Osteoblast (primary cell): ENCODE data around the gene C4orf50. TPM values are rescaled to one million over a fixed set of nuclear protein-coding genes. Genes with fewer than 3 reads are reported as not detected.

Source experiments
- DNase-seq: peaks from one replicate; pipeline ENCODE4 v3.0.0; 2011; ENCODE audit warnings: low spot score, mixed read lengths; ENCODE audit not compliant: insufficient read length; ENCODE audit errors: missing footprints
- H2AFZ ChIP-seq: 2 replicates; pipeline ENCODE4 v1.6.0; 2011; ENCODE audit warnings: mild to moderate bottlenecking, low read length
- H3K27ac ChIP-seq: 2 replicates; pipeline ENCODE4 v1.5.1; 2011; ENCODE audit warnings: mild to moderate bottlenecking, low read depth, low read length, moderate library complexity
- H3K27me3 ChIP-seq: 2 replicates; pipeline ENCODE4 v1.6.0; 2012; ENCODE audit warnings: mild to moderate bottlenecking, control low read depth, inconsistent platforms, low read length, moderate library complexity; ENCODE audit not compliant: insufficient read depth
- H3K36me3 ChIP-seq: 2 replicates; pipeline ENCODE4 v1.5.1; 2011; ENCODE audit warnings: mild to moderate bottlenecking, low read length, control low read depth, moderate library complexity; ENCODE audit not compliant: insufficient read depth
- H3K4me1 ChIP-seq: 2 replicates; pipeline ENCODE4 v1.5.1; 2011; ENCODE audit warnings: mild to moderate bottlenecking, low read length, control low read depth, moderate library complexity; ENCODE audit not compliant: insufficient read depth
- H3K4me2 ChIP-seq: 2 replicates; pipeline ENCODE4 v1.6.0; 2011; ENCODE audit warnings: mild to moderate bottlenecking, low read length; ENCODE audit not compliant: insufficient read depth
- H3K4me3 ChIP-seq: fragments of 200-600 bp; sonication (generic); 3 replicates; pipeline ENCODE4 v1.5.1; 2012; ENCODE audit warnings: mild to moderate bottlenecking, low read length, inconsistent platforms; ENCODE audit not compliant: insufficient read depth
- H3K79me2 ChIP-seq: 2 replicates; pipeline ENCODE4 v1.6.0; 2012; ENCODE audit warnings: mild to moderate bottlenecking, low read length, control low read depth, inconsistent platforms; ENCODE audit not compliant: insufficient read depth
- H3K9me3 ChIP-seq: 2 replicates; pipeline ENCODE4 v1.5.1; 2011; ENCODE audit warnings: low read depth, low read length, control low read depth
- H4K20me1 ChIP-seq: 2 replicates; pipeline ENCODE4 v1.6.0; 2012; ENCODE audit warnings: mild to moderate bottlenecking, low read length, control low read depth; ENCODE audit not compliant: insufficient read depth
- total RNA-seq: library from RNA; depleted of rRNA; stranded (reverse); fragments of >200 nt; gene quantifications from 2 replicates; pipeline ENCODE4 v1.2.3, GENCODE V29; 2012
- TF ChIP-seq, protein P1 (sequence below): IDR thresholded peaks from 2 replicates; pipeline ENCODE4 v1.5.1; 2011; ENCODE audit warnings: mild to moderate bottlenecking, low read depth, low read length, moderate library complexity; ENCODE audit errors: extremely low read depth

Gene C4orf50
- total RNA-seq, 1 donor, result not detected

DNA sequence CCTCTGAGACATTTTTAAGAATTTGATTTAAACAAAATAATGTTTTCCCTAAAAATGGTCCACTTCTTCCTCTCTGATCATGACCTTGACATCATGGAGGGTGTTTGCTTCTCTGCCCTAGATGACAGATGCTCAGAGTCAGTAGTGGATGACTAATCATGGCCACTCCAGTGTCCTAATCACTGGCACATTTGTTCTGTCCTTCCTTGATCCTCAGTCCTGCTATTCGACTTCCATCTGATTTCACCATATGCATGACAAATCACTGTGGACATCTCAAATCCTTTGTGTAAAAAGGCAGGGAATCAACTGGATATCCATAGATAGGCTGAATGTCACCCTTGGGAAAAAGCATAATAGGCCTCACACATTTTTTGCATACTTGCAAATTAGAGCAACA lies 134.3 kb downstream of the C4orf50 start:
- H3K27ac ChIP-seq, result no peak overlapping the region
- TF ChIP-seq, protein P1, sequence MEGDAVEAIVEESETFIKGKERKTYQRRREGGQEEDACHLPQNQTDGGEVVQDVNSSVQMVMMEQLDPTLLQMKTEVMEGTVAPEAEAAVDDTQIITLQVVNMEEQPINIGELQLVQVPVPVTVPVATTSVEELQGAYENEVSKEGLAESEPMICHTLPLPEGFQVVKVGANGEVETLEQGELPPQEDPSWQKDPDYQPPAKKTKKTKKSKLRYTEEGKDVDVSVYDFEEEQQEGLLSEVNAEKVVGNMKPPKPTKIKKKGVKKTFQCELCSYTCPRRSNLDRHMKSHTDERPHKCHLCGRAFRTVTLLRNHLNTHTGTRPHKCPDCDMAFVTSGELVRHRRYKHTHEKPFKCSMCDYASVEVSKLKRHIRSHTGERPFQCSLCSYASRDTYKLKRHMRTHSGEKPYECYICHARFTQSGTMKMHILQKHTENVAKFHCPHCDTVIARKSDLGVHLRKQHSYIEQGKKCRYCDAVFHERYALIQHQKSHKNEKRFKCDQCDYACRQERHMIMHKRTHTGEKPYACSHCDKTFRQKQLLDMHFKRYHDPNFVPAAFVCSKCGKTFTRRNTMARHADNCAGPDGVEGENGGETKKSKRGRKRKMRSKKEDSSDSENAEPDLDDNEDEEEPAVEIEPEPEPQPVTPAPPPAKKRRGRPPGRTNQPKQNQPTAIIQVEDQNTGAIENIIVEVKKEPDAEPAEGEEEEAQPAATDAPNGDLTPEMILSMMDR, result no peak
- no peak for DNase-seq
- no peaks in the 10 kb centered on the region for H3K79me2 ChIP-seq
- H3K4me2 ChIP-seq, result no peak overlapping the region
- H3K36me3 ChIP-seq, result no peaks in the 10 kb centered on the region
- no peaks in the 10 kb centered on the region for H3K4me1 ChIP-seq
- H3K27me3 ChIP-seq, result peaks cover 12% of the 10 kb centered on the region
- H4K20me1 ChIP-seq, result no peaks in the 10 kb centered on the region
- H3K9me3 ChIP-seq, result no peaks in the 10 kb centered on the region
- no peak overlapping the region for H2AFZ ChIP-seq
- no peak overlapping the region for H3K4me3 ChIP-seq

DNA sequence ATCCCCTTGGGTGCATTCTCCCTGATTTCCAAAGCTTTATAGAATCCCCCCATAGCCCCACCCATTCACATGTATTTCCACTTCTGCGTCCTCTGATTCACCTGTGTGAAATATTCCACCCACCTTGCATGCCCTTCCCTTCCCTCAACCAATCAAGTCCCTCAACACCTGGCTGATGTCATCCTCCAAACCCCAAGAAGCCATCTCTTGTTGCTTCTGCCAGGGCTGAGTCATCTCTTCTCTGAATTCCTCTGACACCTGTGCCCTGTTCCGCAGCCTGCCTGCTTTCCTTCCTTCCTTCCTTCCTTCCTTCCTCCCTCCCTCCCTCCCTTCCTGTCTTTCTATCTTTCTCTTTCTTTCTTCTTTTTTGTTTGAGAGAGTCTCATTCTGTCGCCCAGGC lies 135.3 kb downstream of the C4orf50 start:
- H3K27me3 ChIP-seq, result peaks cover 12% of the 10 kb centered on the region
- no peak for DNase-seq
- H3K4me2 ChIP-seq, result no peak overlapping the region
- H3K27ac ChIP-seq, result no peak overlapping the region
- no peaks in the 10 kb centered on the region for H3K79me2 ChIP-seq
- H2AFZ ChIP-seq, result no peak overlapping the region
- H3K36me3 ChIP-seq, result no peaks in the 10 kb centered on the region
- no peaks in the 10 kb centered on the region for H4K20me1 ChIP-seq
- H3K9me3 ChIP-seq, result no peaks in the 10 kb centered on the region
- no peaks in the 10 kb centered on the region for H3K4me1 ChIP-seq
- TF ChIP-seq, protein P1, result no peak
- H3K4me3 ChIP-seq, result no peak overlapping the region

DNA sequence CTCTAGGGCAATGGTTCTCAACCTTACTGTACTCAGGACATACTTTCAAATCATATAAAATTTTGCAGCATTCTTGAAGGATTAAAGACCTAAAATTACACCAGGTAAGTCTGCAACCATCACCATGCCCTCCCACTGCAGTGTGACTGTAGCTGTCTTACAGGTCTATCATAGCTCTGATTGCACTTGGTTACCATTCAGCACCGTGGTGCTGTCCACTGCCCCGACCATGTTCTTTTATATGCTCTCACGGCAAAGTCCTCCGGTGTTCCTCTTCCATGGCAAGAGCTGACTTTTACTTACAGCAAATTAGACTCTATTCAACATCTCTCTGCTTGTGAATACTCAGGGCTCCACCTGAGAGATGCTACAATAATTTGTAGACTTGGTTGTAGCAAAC lies 136.9 kb downstream of the C4orf50 start:
- H4K20me1 ChIP-seq, result no peaks in the 10 kb centered on the region
- no peak for DNase-seq
- H3K27me3 ChIP-seq, result peaks cover 5% of the 10 kb centered on the region
- TF ChIP-seq, protein P1, result no peak
- no peaks in the 10 kb centered on the region for H3K36me3 ChIP-seq
- H3K4me2 ChIP-seq, result no peak overlapping the region
- no peaks in the 10 kb centered on the region for H3K4me1 ChIP-seq
- H3K9me3 ChIP-seq, result no peaks in the 10 kb centered on the region
- H3K27ac ChIP-seq, result no peak overlapping the region
- no peaks in the 10 kb centered on the region for H3K79me2 ChIP-seq
- H3K4me3 ChIP-seq, result no peak overlapping the region
- H2AFZ ChIP-seq, result no peak overlapping the region

DNA sequence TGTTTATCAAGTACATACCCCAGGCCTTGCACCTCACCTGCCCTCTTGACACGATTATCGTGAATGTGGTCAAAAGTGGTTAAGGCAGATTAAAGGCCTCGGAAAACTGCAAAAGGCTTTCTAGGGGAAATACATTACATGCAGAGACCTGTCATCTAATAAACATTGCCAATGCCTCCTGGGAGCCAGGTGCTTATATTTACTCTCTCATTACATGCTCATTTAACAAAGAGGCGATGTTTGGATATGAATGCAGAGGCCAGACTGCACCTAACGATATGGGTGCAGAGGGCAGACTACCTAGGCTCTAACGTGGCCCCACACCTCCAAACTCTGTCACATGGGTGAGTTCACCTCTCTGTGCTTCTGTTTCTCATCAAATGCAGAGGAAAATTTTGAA lies 139.9 kb downstream of the C4orf50 start:
- H3K4me2 ChIP-seq, result no peak overlapping the region
- H3K27ac ChIP-seq, result no peak overlapping the region
- peaks cover 4% of the 10 kb centered on the region for H3K27me3 ChIP-seq
- no peaks in the 10 kb centered on the region for H3K36me3 ChIP-seq
- H2AFZ ChIP-seq, result no peak overlapping the region
- H4K20me1 ChIP-seq, result no peaks in the 10 kb centered on the region
- no peaks in the 10 kb centered on the region for H3K79me2 ChIP-seq
- TF ChIP-seq, protein P1, result no peak
- H3K9me3 ChIP-seq, result no peaks in the 10 kb centered on the region
- no peaks in the 10 kb centered on the region for H3K4me1 ChIP-seq
- DNase-seq, result peak; percentile 48
- H3K4me3 ChIP-seq, result no peak overlapping the region
